A549 (cell line): ENCODE results near the gene DPEP2. TPM values are rescaled to one million over a fixed set of nuclear protein-coding genes. Genes with fewer than 3 reads are reported as not detected.
"Not testable (repeated sequence)": the region's sequence is repeated elsewhere in the genome, so short reads cannot be mapped to it uniquely, and the experiment has no call there.

Source experiments
- ATAC-seq, 2 experiments: fragments of 200-7000 bp in 1 of 2; fragments of >200 bp in 1 of 2; cut with Nextera tagmentation in 1 of 2; cut with Tn5 transposase in 1 of 2; 3 replicates each; pipeline versions ENCODE4 v1.8.0 to v1.9.1; 2018 to 2020; ENCODE audit warnings: mild to moderate bottlenecking in 1 of 2, moderate library complexity in 1 of 2
- CTCF ChIA-PET: fragments of 300-600 bp; sonication (Branson Sonifier 250); formaldehyde crosslinking; extraction: SDS; loops from one replicate; lab custom pipeline; 2021; ENCODE audit warnings: antibody characterized with exemption, inconsistent platforms; lab: Yijun Ruan, JAX
- POLR2A ChIA-PET: fragments of 350-600 bp; formaldehyde crosslinking; extraction: SDS; loops from one replicate; lab custom pipeline; 2021; ENCODE audit warnings: antibody characterized with exemption, inconsistent platforms; lab: Yijun Ruan, JAX
- DNase-seq, 2 experiments: peaks; one replicate each; pipeline versions ENCODE4 v3.0.0 to v3.0.0-alpha.2; 2011 to 2016; ENCODE audit warnings: low read depth in 1 of 2, low spot score in 1 of 2
- FAIRE-seq: peaks from 2 replicates; lab custom pipeline; 2011; peaks lifted over from hg19 to GRCh38; lab: Jason Lieb, UNC
- H3K27ac ChIP-seq, 2 experiments: fragments of >200 bp; sonication (Bioruptor Twin); formaldehyde crosslinking; 3 replicates each; pipeline ENCODE4 v1.5.1; 2016 to 2017
- H3K4me1 ChIP-seq: fragments of >200 bp; sonication (Bioruptor Twin); formaldehyde crosslinking; 3 replicates; pipeline ENCODE4 v1.6.1; 2016
- H3K4me2 ChIP-seq: fragments of >200 bp; sonication (Bioruptor Twin); formaldehyde crosslinking; 3 replicates; pipeline ENCODE4 v1.6.1; 2016
- H3K4me3 ChIP-seq: fragments of >200 bp; sonication (Bioruptor Twin); formaldehyde crosslinking; 3 replicates; pipeline ENCODE4 v1.5.1; 2016
- H3K9me3 ChIP-seq: fragments of >200 bp; sonication (Bioruptor Twin); formaldehyde crosslinking; 3 replicates; pipeline ENCODE4 v1.6.1; 2016
- ATOH8 ChIP-seq: fragments of 250-450 bp; sonication (Bioruptor Pico); IDR thresholded peaks from 2 replicates; pipeline ENCODE4 v1.5.0; 2020; ENCODE audit warnings: low read depth, mild to moderate bottlenecking, moderate library complexity
- CBX8 ChIP-seq: fragments of 200-600 bp; sonication (generic); IDR thresholded peaks from 2 replicates; pipeline ENCODE4 v1.6.1; 2016
- CEBPB ChIP-seq, 2 experiments: fragments of >200 bp in 1 of 2; sonication (Bioruptor Twin) in 1 of 2; formaldehyde crosslinking in 1 of 2; IDR thresholded peaks; 2 replicates each; pipeline ENCODE4 v1.6.1; 2012 to 2016
- CHD2 ChIP-seq: fragments of 150-350 bp; IDR thresholded peaks from 2 replicates; pipeline ENCODE4 v1.6.1; 2014; ENCODE audit warnings: low read length; ENCODE audit not compliant: partially characterized antibody
- CHD4 ChIP-seq: fragments of 200-600 bp; sonication (generic); IDR thresholded peaks from 2 replicates; pipeline ENCODE4 v1.6.1; 2016; ENCODE audit warnings: antibody characterized with exemption, mild to moderate bottlenecking, borderline replicate concordance
- EHMT2 ChIP-seq: fragments of 200-600 bp; sonication (generic); IDR thresholded peaks from 2 replicates; pipeline ENCODE4 v1.6.1; 2016; ENCODE audit warnings: antibody characterized with exemption, low read depth, mild to moderate bottlenecking, moderate library complexity
- ELK1 ChIP-seq: fragments of 150-350 bp; IDR thresholded peaks from 2 replicates; pipeline ENCODE4 v1.6.1; 2014; ENCODE audit warnings: low read depth, mild to moderate bottlenecking, low read length
- FOSB ChIP-seq: fragments of 250-450 bp; sonication (Bioruptor Pico); IDR thresholded peaks from 2 replicates; pipeline ENCODE4 v1.5.0; 2020; ENCODE audit warnings: mild to moderate bottlenecking, moderate library complexity
- GATA3 ChIP-seq: IDR thresholded peaks from 2 replicates; pipeline ENCODE4 v1.6.1; 2012; ENCODE audit warnings: borderline replicate concordance
- HDAC2 ChIP-seq: fragments of 200-600 bp; sonication (generic); IDR thresholded peaks from 2 replicates; pipeline ENCODE4 v1.6.1; 2016
- HOXB13 ChIP-seq: fragments of 250-450 bp; sonication (Bioruptor Pico); IDR thresholded peaks from 2 replicates; pipeline ENCODE4 v1.5.0; 2020; ENCODE audit warnings: low read depth, mild to moderate bottlenecking, moderate library complexity
- HOXB5 ChIP-seq: fragments of 250-450 bp; sonication (Bioruptor Pico); IDR thresholded peaks from 2 replicates; pipeline ENCODE4 v1.5.0; 2020; ENCODE audit warnings: mild to moderate bottlenecking, moderate library complexity
- JUNB ChIP-seq: fragments of >200 bp; sonication (Bioruptor Twin); formaldehyde crosslinking; IDR thresholded peaks from 2 replicates; pipeline ENCODE4 v1.6.1; 2016
- KDM1A ChIP-seq: fragments of 200-600 bp; sonication (generic); IDR thresholded peaks from 2 replicates; pipeline ENCODE4 v1.6.1; 2016; ENCODE audit warnings: low read depth, mild to moderate bottlenecking
- MAFK ChIP-seq: fragments of 450-650 bp; IDR thresholded peaks from 2 replicates; pipeline ENCODE4 v1.6.1; 2014; ENCODE audit not compliant: partially characterized antibody
- MAX ChIP-seq: IDR thresholded peaks from 2 replicates; pipeline ENCODE4 v1.6.1; 2012
- MAZ ChIP-seq: fragments of 150-350 bp; IDR thresholded peaks from 2 replicates; pipeline ENCODE4 v1.6.1; 2014; ENCODE audit warnings: antibody characterized with exemption, low read depth, low read length, borderline replicate concordance
- MYC ChIP-seq: IDR thresholded peaks from 2 replicates; pipeline ENCODE4 v1.6.1; 2012; ENCODE audit warnings: mild to moderate bottlenecking, inconsistent platforms, low read length, improper control_type of control experiment, borderline replicate concordance
- NFE2L2 ChIP-seq: fragments of 150-350 bp; conservative IDR thresholded peaks from 2 replicates; pipeline ENCODE4 v1.6.1; 2014; ENCODE audit warnings: low read length
- PBX3 ChIP-seq: IDR thresholded peaks from 2 replicates; pipeline ENCODE4 v1.6.1; 2012
- POLR2AphosphoS2 ChIP-seq: conservative IDR thresholded peaks from 2 replicates; pipeline ENCODE4 v1.6.1; 2012; ENCODE audit warnings: low read length, improper control_type of control experiment, inconsistent platforms
- RARB ChIP-seq: fragments of 250-450 bp; sonication (Bioruptor Pico); IDR thresholded peaks from 2 replicates; pipeline ENCODE4 v1.8.0; 2021; ENCODE audit warnings: mild to moderate bottlenecking, moderate library complexity
- RFX5 ChIP-seq: fragments of 450-650 bp; IDR thresholded peaks from 2 replicates; pipeline ENCODE4 v1.7.1; 2014; ENCODE audit warnings: antibody characterized with exemption, mild to moderate bottlenecking, moderate library complexity
- WGBS: methylation state at CpG from one replicate; pipeline ENCODE4 v1.1.6; 2017; ENCODE audit errors: missing lambda C conversion rate; 5-methylcytosine and 5-hydroxymethylcytosine counted together
- polyA plus RNA-seq, 4 experiments: library from polyadenylated mRNA; depleted of rRNA in 3 of 4; stranded (reverse); fragments of >200 nt; fragmentation: RNase III in 1 of 4; extraction: RNeasy Plus Mini Kit Qiagen cat#74134 plus additional on column Dnase treatment in 1 of 4; gene quantifications; 2 replicates in 3 of 4; 3 replicates in 1 of 4; pipeline ENCODE4 v1.2.3, GENCODE V29; 2011 to 2017

Gene DPEP2
- polyA plus RNA-seq, 2 of the 4 experiments (the other 2 are of a cell fraction), result not detected

- ChIA-PET CTCF (interaction anchor here (0.6 to 2.3 kb wide), 5 partner anchors 9 to 1688 kb away, joined by 3 to 7 read pairs (median 4); no protein-coding TSS in a partner anchor), POLR2A (interaction anchor here (2.0 kb wide), 1 partner anchor 19 kb away, joined by 6 read pairs; the partner anchor contains the start of genes DDX28 and DUS2)
- no peak for DNase-seq
- Histone ChIP-seq H3K4me1 (no peaks in the 10 kb centered on the region), H3K4me3 (no peak overlapping the region), H3K9me3 (no peaks in the 10 kb centered on the region), H3K27ac (no peak overlapping the region), H3K4me2 (no peak overlapping the region)
- no peak for ATAC-seq
- 67% methylated on average over 4 of the region's 4 CpGs for WGBS
- FAIRE-seq, result no peak
- TF ChIP-seq ATOH8 (CRISPR knock-in tag) (no peak), HOXB13 (CRISPR knock-in tag) (no peak), CEBPB (IDR thresholded peaks at IDR 0.05) (no peak), NFE2L2 (no peak), JUNB (no peak)
- TF ChIP-seq, all 56 proteins: peak for 0
Observed at GRCh38 chr16:68003031-68003430, 3.7 kb upstream of the DPEP2 start.

- ChIA-PET POLR2A (no interaction called here), CTCF (no interaction called here)
- 45% methylated on average over 3 of the region's 3 CpGs for WGBS
- no peak overlapping the region for H3K4me3 ChIP-seq
- DNase-seq, result no peak
- no peaks in the 10 kb centered on the region for H3K9me3 ChIP-seq
- no peak overlapping the region for H3K27ac ChIP-seq
- H3K4me1 ChIP-seq, result no peaks in the 10 kb centered on the region
- no peak overlapping the region for H3K4me2 ChIP-seq
- ATAC-seq, result no peak
- TF ChIP-seq CHD4 (no peak), MAX (no peak)
- no peak for FAIRE-seq
Observed at GRCh38 chr16:68000450-68000849, 1.2 kb upstream of the DPEP2 start.

GRCh38 chr16:67999985-68000384 lies 701 bp upstream of the DPEP2 start:
- DNase-seq (no peak), FAIRE-seq (no peak), ATAC-seq (no peak)
- Histone ChIP-seq H3K9me3 (no peaks in the 10 kb centered on the region), H3K4me1 (no peaks in the 10 kb centered on the region), H3K4me2 (no peak overlapping the region), H3K27ac (no peak overlapping the region), H3K4me3 (no peak overlapping the region)
- CTCF ChIA-PET, result interaction anchor here (1.5 kb wide), 1 partner anchor 23 kb away, joined by 4 read pairs; the partner anchor contains the start of genes DDX28 and DUS2
- POLR2A ChIA-PET, result no interaction called here
- 63% methylated on average over 2 of the region's 2 CpGs for WGBS
- TF ChIP-seq HOXB5 (CRISPR knock-in tag) (no peak), CHD2 (no peak), PBX3 (no peak), CEBPB (IDR thresholded peaks at IDR 0.05) (no peak), RFX5 (no peak)

GRCh38 chr16:67998231-67998778 lies 979 bp downstream of the DPEP2 start:
- CTCF ChIA-PET, result interaction anchor here (1.1 to 1.8 kb wide), 6 partner anchors 9 to 327 kb away, joined by 3 to 8 read pairs (median 3); no protein-coding TSS in a partner anchor
- H3K9me3 ChIP-seq, ATAC-seq, FAIRE-seq, POLR2A ChIA-PET, H3K27ac ChIP-seq, DNase-seq, H3K4me3 ChIP-seq, H3K4me1 ChIP-seq, H3K4me2 ChIP-seq: not testable (repeated sequence)
- WGBS, result 86% methylated on average over 14 of the region's 36 CpGs

- 95% methylated on average over 5 of the region's 5 CpGs for WGBS
- POLR2A ChIA-PET, result no interaction called here
- no peak for FAIRE-seq
- TF ChIP-seq KDM1A (no peak), HOXB13 (CRISPR knock-in tag) (no peak), HOXB5 (CRISPR knock-in tag) (no peak), RARB (no peak), MYC (no peak), POLR2AphosphoS2 (no peak), NFE2L2 (no peak), HDAC2 (no peak), CBX8 (no peak), MAZ (no peak), MAFK (no peak), JUNB (no peak), ELK1 (no peak), EHMT2 (no peak), FOSB (CRISPR knock-in tag) (no peak), GATA3 (no peak)
- no peak overlapping the region for H3K4me2 ChIP-seq
- no peak overlapping the region for H3K27ac ChIP-seq
- no peaks in the 10 kb centered on the region for H3K9me3 ChIP-seq
- no peak for ATAC-seq
- no peak overlapping the region for H3K4me3 ChIP-seq
- DNase-seq, result no peak
- CTCF ChIA-PET, result interaction anchor here (0.6 to 3.7 kb wide), 4 partner anchors 44 to 475 kb away, joined by 3 to 21 read pairs (median 4); no protein-coding TSS in a partner anchor
- H3K4me1 ChIP-seq, result peaks cover 5% of the 10 kb centered on the region; the same call in 1 of the 3 replicates
Observed at GRCh38 chr16:67996666-67997065, 2.6 kb downstream of the DPEP2 start.
